ENCODE measurements around the gene TRPM5. TPM values are rescaled to one million over a fixed set of nuclear protein-coding genes. Genes with fewer than 3 reads are reported as not detected.

TRPM5 gene
- polyA plus RNA-seq, 1 donor (not counting 4 experiments of a cell fraction or from before 2014, with no cell fraction given): not detected

GRCh38 chr11:2404735-2405196 lies 39.5 kb downstream of the TRPM5 start:
- peaks cover 26% of the 10 kb centered on the region for H3K79me2 ChIP-seq (ENCODE audit: control insufficient read depth, insufficient read depth, low read length)
- H3K4me2 ChIP-seq (ENCODE audit: control insufficient read depth, extremely low read depth, insufficient read depth, low read depth, low read length): no peak overlapping the region
- no peak overlapping the region for H2AFZ ChIP-seq (ENCODE audit: control insufficient read depth, low read length)
- TF ChIP-seq CTCF (optimal IDR thresholded peaks at IDR 0.05 in 1 of 3, IDR thresholded peaks at IDR 0.05 in 1 of 3, conservative IDR thresholded peaks at IDR 0.05 in 1 of 3; ENCODE audit: extremely low read depth in 1 of 3, insufficient read depth in 2 of 3, low read length in 3 of 3) (no peak), EZH2 (IDR thresholded peaks at IDR 0.05; ENCODE audit: low read length) (no peak)
- H3K36me3 ChIP-seq (ENCODE audit: control insufficient read depth in 2 of 2, extremely low read depth in 1 of 2, insufficient read depth in 2 of 2, low read length in 2 of 2): peaks cover 6 to 10% of the 10 kb centered on the region in 2 experiments
- H3K27ac ChIP-seq (ENCODE audit: control insufficient read depth, insufficient read depth, low read length): no peak overlapping the region
- H3K9me1 ChIP-seq (ENCODE audit: control insufficient read depth, extremely low read depth, insufficient read depth, low read length): no peaks in the 10 kb centered on the region
- no peak for FAIRE-seq
- H3K4me1 ChIP-seq (ENCODE audit: control insufficient read depth, extremely low read depth, insufficient read depth, low read length): peaks cover 8% of the 10 kb centered on the region
- H3K9me3 ChIP-seq (ENCODE audit: control insufficient read depth, low read depth, low read length): no peaks in the 10 kb centered on the region
- H4K20me1 ChIP-seq (ENCODE audit: control insufficient read depth, extremely low read depth, insufficient read depth, low read length): no peaks in the 10 kb centered on the region
- no peak for DNase-seq (ENCODE audit: low read depth, low spot score)
- dilution Hi-C loops (cut with MboI; ENCODE audit: extremely low pct_ligation_motif_present, low sequenced_read_pairs): no loop called here
- no peak overlapping the region for H3K4me3 ChIP-seq (ENCODE audit: control insufficient read depth in 2 of 3, extremely low read depth in 1 of 3, insufficient read depth in 2 of 3, low read depth in 1 of 3, low read length in 3 of 3)
- peaks cover 4% of the 10 kb centered on the region for H3K27me3 ChIP-seq (ENCODE audit: control insufficient read depth, extremely low read depth, insufficient read depth, low read length)
- H3K9ac ChIP-seq (ENCODE audit: control insufficient read depth, extremely low read depth, insufficient read depth, low read length): no peak overlapping the region

- Histone ChIP-seq H3K4me1 (ENCODE audit: control insufficient read depth, extremely low read depth, insufficient read depth, low read length) (peaks cover 19% of the 10 kb centered on the region), H2AFZ (ENCODE audit: control insufficient read depth, low read length) (no peak overlapping the region), H3K27me3 (ENCODE audit: control insufficient read depth, extremely low read depth, insufficient read depth, low read length) (no peaks in the 10 kb centered on the region), H3K4me3 (ENCODE audit: control insufficient read depth in 2 of 3, extremely low read depth in 1 of 3, insufficient read depth in 2 of 3, low read depth in 1 of 3, low read length in 3 of 3) (no peak overlapping the region), H4K20me1 (ENCODE audit: control insufficient read depth, extremely low read depth, insufficient read depth, low read length) (no peaks in the 10 kb centered on the region), H3K27ac (ENCODE audit: control insufficient read depth, insufficient read depth, low read length) (no peak overlapping the region), H3K9me1 (ENCODE audit: control insufficient read depth, extremely low read depth, insufficient read depth, low read length) (no peaks in the 10 kb centered on the region), H3K79me2 (ENCODE audit: control insufficient read depth, insufficient read depth, low read length) (peaks cover 26% of the 10 kb centered on the region), H3K36me3 (ENCODE audit: control insufficient read depth in 2 of 2, extremely low read depth in 1 of 2, insufficient read depth in 2 of 2, low read length in 2 of 2) (peaks cover 10 to 11% of the 10 kb centered on the region in 2 experiments), H3K4me2 (ENCODE audit: control insufficient read depth, extremely low read depth, insufficient read depth, low read depth, low read length) (no peak overlapping the region), H3K9ac (ENCODE audit: control insufficient read depth, extremely low read depth, insufficient read depth, low read length) (no peak overlapping the region), H3K9me3 (ENCODE audit: control insufficient read depth, low read depth, low read length) (no peaks in the 10 kb centered on the region)
- FAIRE-seq (no peak), DNase-seq (ENCODE audit: low read depth, low spot score) (no peak)
- TF ChIP-seq CTCF (optimal IDR thresholded peaks at IDR 0.05 in 1 of 3, IDR thresholded peaks at IDR 0.05 in 1 of 3, conservative IDR thresholded peaks at IDR 0.05 in 1 of 3; ENCODE audit: extremely low read depth in 1 of 3, insufficient read depth in 2 of 3, low read length in 3 of 3): no peak
- no peak for TF ChIP-seq EZH2 (IDR thresholded peaks at IDR 0.05; ENCODE audit: low read length)
- dilution Hi-C loops (cut with MboI; ENCODE audit: extremely low pct_ligation_motif_present, low sequenced_read_pairs): no loop called here
Measured at GRCh38 chr11:2402890-2403645, 41.2 kb downstream of the TRPM5 start.
